SU-DHL-6 (cell line): ENCODE measurements around the gene CRTC3.
"Not testable (repeated sequence)": the region's sequence is repeated elsewhere in the genome, so short reads cannot be mapped to it uniquely, and the experiment has no call there.

Source experiments
- H2AFZ ChIP-seq: fragments of 200-600 bp; sonication (generic); 2 replicates; pipeline ENCODE4 v1.6.1; 2014; ENCODE audit warnings: low read depth, mild to moderate bottlenecking, moderate library complexity, mixed read lengths, antibody characterized with exemption, low read length; ENCODE audit not compliant: severe bottlenecking
- H3F3A ChIP-seq: fragments of 200-600 bp; shearing (Covaris generic); 2 replicates; pipeline ENCODE4 v1.6.0; 2016; ENCODE audit warnings: antibody characterized with exemption, mild to moderate bottlenecking; ENCODE audit not compliant: insufficient read depth
- H3K27ac ChIP-seq: fragments of 200-600 bp; sonication (generic); 2 replicates; pipeline ENCODE4 v1.5.1; 2016; ENCODE audit warnings: low read depth, mild to moderate bottlenecking, low read length, moderate library complexity, mixed read lengths
- H3K27me3 ChIP-seq: fragments of 200-600 bp; sonication (generic), shearing (Covaris generic); 2 replicates; pipeline ENCODE4 v1.6.0; 2014; ENCODE audit warnings: mild to moderate bottlenecking, low read length
- H3K36me3 ChIP-seq: fragments of 200-600 bp; sonication (generic); 2 replicates; pipeline ENCODE4 v1.6.1; 2014; ENCODE audit warnings: mild to moderate bottlenecking, low read length, mixed read lengths
- H3K4me2 ChIP-seq: fragments of 300-600, 200-600 bp; shearing (Covaris generic), sonication (generic); 2 replicates; pipeline ENCODE4 v1.6.0; 2014; ENCODE audit warnings: low read length, low read depth, mild to moderate bottlenecking; ENCODE audit not compliant: poor library complexity, severe bottlenecking
- H3K4me3 ChIP-seq: fragments of 200-600 bp; sonication (generic); 2 replicates; pipeline ENCODE4 v1.5.1; 2014; ENCODE audit warnings: antibody characterized with exemption, low read length, mild to moderate bottlenecking, mixed read lengths; ENCODE audit not compliant: insufficient read depth, poor library complexity, severe bottlenecking
- H3K79me2 ChIP-seq: fragments of 200-600 bp; sonication (generic); 2 replicates; pipeline ENCODE4 v1.6.1; 2014; ENCODE audit warnings: mild to moderate bottlenecking, low read length, moderate library complexity; ENCODE audit not compliant: insufficient read depth
- H3K9ac ChIP-seq: fragments of 200-600 bp; sonication (generic); 2 replicates; pipeline ENCODE4 v1.7.0; 2014; ENCODE audit warnings: mild to moderate bottlenecking, low read length
- H3K9me2 ChIP-seq: fragments of 200-600 bp; sonication (generic); replicated peaks from 2 replicates; pipeline ENCODE4 v1.6.1; 2014; ENCODE audit warnings: low read length; ENCODE audit not compliant: insufficient read depth
- H3K9me3 ChIP-seq: fragments of 200-600 bp; sonication (generic); 2 replicates; pipeline ENCODE4 v1.6.1; 2014; ENCODE audit warnings: low read length, mixed read lengths; ENCODE audit not compliant: insufficient read depth
- H4K20me1 ChIP-seq: fragments of 200-600 bp; sonication (generic); 2 replicates; pipeline ENCODE4 v1.6.1; 2014; ENCODE audit warnings: low read depth, mild to moderate bottlenecking, antibody characterized with exemption, low read length, moderate library complexity, mixed read lengths
- CTCF ChIP-seq: fragments of 200-600 bp; sonication (generic); IDR thresholded peaks from one replicate; pipeline ENCODE4 v1.5.1; 2017; ENCODE audit warnings: antibody characterized with exemption, mild to moderate bottlenecking, low read length, moderate library complexity; ENCODE audit not compliant: insufficient read depth, poor library complexity, severe bottlenecking
- EZH2phosphoT487 ChIP-seq: fragments of 200-600 bp; sonication (generic), shearing (Covaris generic); conservative IDR thresholded peaks from 2 replicates; pipeline ENCODE4 v1.6.1; 2018; ENCODE audit warnings: mild to moderate bottlenecking, antibody characterized with exemption, low read length, moderate library complexity, mixed read lengths

Gene CRTC3

GRCh38 chr15:90671216-90671615 lies 141.5 kb downstream of the CRTC3 start:
- Histone ChIP-seq H3K79me2 (no peaks in the 10 kb centered on the region), H3K9ac (no peak overlapping the region), H4K20me1 (no peaks in the 10 kb centered on the region; the same call in 1 of the 2 replicates), H3K9me3 (no peaks in the 10 kb centered on the region), H3F3A (peaks cover 1% of the 10 kb centered on the region; the same call in 1 of the 2 replicates), H3K27me3 (no peaks in the 10 kb centered on the region), H3K27ac (no peak overlapping the region), H3K9me2 (no peaks in the 10 kb centered on the region), H2AFZ (no peak overlapping the region), H3K4me2 (no peak overlapping the region), H3K4me3 (no peak overlapping the region), H3K36me3 (no peaks in the 10 kb centered on the region)
- no peak for TF ChIP-seq EZH2phosphoT487
- no peak for TF ChIP-seq CTCF

GRCh38 chr15:90673357-90673756 lies 143.6 kb downstream of the CRTC3 start:
- not testable (repeated sequence) for H3K27ac ChIP-seq, H3K27me3 ChIP-seq, H3K4me2 ChIP-seq, H3K79me2 ChIP-seq, H3K4me3 ChIP-seq, H3K36me3 ChIP-seq, H3K9me2 ChIP-seq, H3K9ac ChIP-seq, H3F3A ChIP-seq, H4K20me1 ChIP-seq, H3K9me3 ChIP-seq, H2AFZ ChIP-seq

- no peaks in the 10 kb centered on the region for H3F3A ChIP-seq
- H3K36me3 ChIP-seq = no peaks in the 10 kb centered on the region
- TF ChIP-seq EZH2phosphoT487 (no peak), CTCF (no peak)
- no peak overlapping the region for H2AFZ ChIP-seq
- no peak overlapping the region for H3K4me3 ChIP-seq
- no peak overlapping the region for H3K4me2 ChIP-seq
- H3K9ac ChIP-seq = no peak overlapping the region
- H3K9me3 ChIP-seq = no peaks in the 10 kb centered on the region
- H3K79me2 ChIP-seq = no peaks in the 10 kb centered on the region
- no peaks in the 10 kb centered on the region for H3K9me2 ChIP-seq
- no peaks in the 10 kb centered on the region for H3K27me3 ChIP-seq
- H4K20me1 ChIP-seq = no peaks in the 10 kb centered on the region; the same call in 1 of the 2 replicates
- no peak overlapping the region for H3K27ac ChIP-seq
Observed at GRCh38 chr15:90674476-90674875, 144.8 kb downstream of the CRTC3 start.

- H3K27ac ChIP-seq = no peak overlapping the region
- no peaks in the 10 kb centered on the region for H3K79me2 ChIP-seq
- H3F3A ChIP-seq = no peaks in the 10 kb centered on the region
- TF ChIP-seq CTCF (no peak), EZH2phosphoT487 (no peak)
- no peaks in the 10 kb centered on the region for H3K36me3 ChIP-seq
- no peak overlapping the region for H2AFZ ChIP-seq
- no peaks in the 10 kb centered on the region for H3K9me3 ChIP-seq
- no peak overlapping the region for H3K4me2 ChIP-seq
- no peak overlapping the region for H3K4me3 ChIP-seq
- no peaks in the 10 kb centered on the region for H3K27me3 ChIP-seq
- H4K20me1 ChIP-seq = no peaks in the 10 kb centered on the region; the same call in 1 of the 2 replicates
- H3K9ac ChIP-seq = no peak overlapping the region
- no peaks in the 10 kb centered on the region for H3K9me2 ChIP-seq
Observed at GRCh38 chr15:90675464-90675863, 145.7 kb downstream of the CRTC3 start.
